HG02798 (cell line): ENCODE results near the gene BAX.

Experiments
- ATAC-seq: cut with Tn5 transposase; IDR thresholded peaks from one replicate; pipeline ENCODE4 v1.9.1; 2021; ENCODE audit warnings: mild to moderate bottlenecking; ENCODE audit not compliant: unreplicated experiment, poor library complexity

BAX gene

DNA sequence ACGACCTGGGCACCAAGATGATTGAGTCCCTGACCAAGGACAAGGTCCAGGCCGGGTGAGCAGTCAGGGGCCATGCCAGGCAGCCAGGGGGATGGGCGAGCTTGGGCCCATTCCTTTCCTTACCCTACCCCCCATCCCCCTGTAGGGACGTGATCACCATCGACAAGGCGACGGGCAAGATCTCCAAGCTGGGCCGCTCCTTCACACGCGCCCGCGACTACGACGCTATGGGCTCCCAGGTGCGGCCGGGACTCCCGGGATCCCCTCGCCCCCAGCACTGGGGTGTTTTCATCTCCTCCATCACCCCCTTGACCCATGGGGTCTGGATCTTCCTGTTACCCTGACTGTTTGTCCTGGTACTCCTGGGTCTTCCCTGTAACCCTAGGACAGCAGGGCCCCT is 55.2 kb downstream of the BAX start:
- ATAC-seq: no peak

DNA sequence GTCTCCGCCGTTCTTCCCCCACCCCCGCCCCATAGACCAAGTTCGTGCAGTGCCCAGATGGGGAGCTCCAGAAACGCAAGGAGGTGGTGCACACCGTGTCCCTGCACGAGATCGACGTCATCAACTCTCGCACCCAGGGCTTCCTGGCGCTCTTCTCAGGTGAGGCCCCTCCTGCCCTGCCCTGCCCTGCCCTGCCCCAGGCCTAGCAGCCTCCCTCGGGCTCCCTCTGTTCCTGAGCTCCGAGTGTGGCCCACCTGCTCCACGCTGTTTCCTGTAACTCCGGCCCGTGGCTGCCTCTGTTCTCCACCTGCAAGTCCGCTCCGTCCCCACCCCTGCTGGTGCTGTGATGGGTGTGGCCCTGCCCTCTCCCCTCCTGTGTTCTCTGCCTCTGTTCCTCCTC is 55.8 kb downstream of the BAX start:
- no peak for ATAC-seq

- ATAC-seq: no peak
These were observed 56.5 kb downstream of the BAX start for GRCh38 chr19:49011194-49011593.
